Fibroblast of villous mesenchyme (primary cell): ENCODE measurements around the gene PCDH9. TPM values are rescaled to one million over a fixed set of nuclear protein-coding genes. Genes with fewer than 3 reads are reported as not detected.

Experiments used
- DNase-seq: peaks from one replicate; pipeline ENCODE4 v3.0.0-alpha.2; 2010; ENCODE audit warnings: low read depth
- H3K4me3 ChIP-seq: 2 replicates; pipeline ENCODE4 v1.5.1; 2011; ENCODE audit warnings: low read depth, mild to moderate bottlenecking, low read length
- CTCF ChIP-seq: IDR thresholded peaks from 2 replicates; pipeline ENCODE4 v1.5.1; 2012; ENCODE audit warnings: low read depth, mild to moderate bottlenecking, low read length; ENCODE audit not compliant: insufficient read depth
- total RNA-seq: library from RNA; depleted of rRNA; stranded (reverse); fragments of >200 nt; gene quantifications from 2 replicates; pipeline ENCODE4 v1.2.3, GENCODE V29; 2012

The PCDH9 gene
- total RNA-seq, 1 donor = 9.9 TPM

GRCh38 chr13:67140006-67140405, 90.1 kb downstream of the PCDH9 start:
- no peak overlapping the region for H3K4me3 ChIP-seq
- TF ChIP-seq CTCF = no peak
- DNase-seq = no peak

GRCh38 chr13:67139551-67139950, 90.6 kb downstream of the PCDH9 start:
- DNase-seq = no peak
- H3K4me3 ChIP-seq = no peak overlapping the region
- TF ChIP-seq CTCF = no peak

- TF ChIP-seq CTCF = no peak
- DNase-seq = no peak
- no peak overlapping the region for H3K4me3 ChIP-seq
Observed at GRCh38 chr13:67138970-67139369, 91.2 kb downstream of the PCDH9 start.

DNA sequence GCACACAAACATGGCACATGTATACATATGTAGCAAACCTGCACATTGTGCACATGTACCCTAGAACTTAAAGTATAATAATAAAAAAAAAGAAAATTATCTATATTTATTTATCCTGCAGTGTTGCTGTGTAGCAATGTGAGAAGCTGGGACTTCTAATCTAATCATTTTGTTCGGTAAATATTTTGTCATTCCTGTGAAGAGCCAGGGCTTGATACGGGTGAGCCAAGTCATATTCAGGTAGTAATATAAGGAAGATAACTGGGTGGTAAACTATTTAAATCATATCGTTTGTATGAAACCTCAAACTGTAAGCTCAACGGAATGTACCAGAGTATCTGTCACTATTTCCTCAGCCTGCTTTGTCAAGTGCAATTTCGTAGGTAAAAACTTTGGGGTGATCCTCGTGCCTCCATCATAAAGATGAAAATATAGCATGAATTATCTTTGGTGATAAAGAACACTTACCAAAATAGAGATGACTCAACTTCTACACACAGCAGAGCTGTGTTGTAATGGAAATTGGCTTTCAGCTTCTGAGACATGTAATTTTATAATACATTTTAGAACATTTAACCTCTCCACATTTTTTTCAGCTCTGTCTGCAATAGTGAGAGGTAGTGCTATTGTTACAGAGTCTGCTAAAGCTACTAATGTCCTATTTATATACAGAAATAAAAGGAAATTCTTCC, 92.9 kb downstream of the PCDH9 start:
- no peak for DNase-seq

DNA sequence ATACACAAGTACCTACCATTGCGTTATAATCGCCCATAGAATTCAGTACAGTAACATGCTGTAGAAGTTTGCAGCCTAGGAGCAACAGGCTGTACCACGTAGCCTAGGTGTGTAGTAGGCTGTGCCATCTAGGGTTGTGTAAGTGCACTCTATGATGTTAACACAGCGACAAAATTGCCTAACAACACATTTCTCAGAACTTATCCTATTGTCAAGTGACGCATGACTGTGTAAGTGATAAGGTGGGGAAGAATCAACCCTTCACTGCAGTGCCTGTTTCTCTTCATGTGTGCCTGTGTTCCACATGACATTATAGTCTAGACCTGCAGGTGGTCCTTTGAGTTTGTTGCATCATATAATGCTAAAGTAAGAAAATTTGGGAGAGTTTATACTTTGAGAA, 94.0 kb downstream of the PCDH9 start:
- no peak for DNase-seq
- TF ChIP-seq CTCF = no peak
- H3K4me3 ChIP-seq = no peak overlapping the region

More for the DNA sequence above, 92.9 kb downstream of the PCDH9 start:
- no peak overlapping the region for H3K4me3 ChIP-seq
- TF ChIP-seq CTCF = no peak

DNA sequence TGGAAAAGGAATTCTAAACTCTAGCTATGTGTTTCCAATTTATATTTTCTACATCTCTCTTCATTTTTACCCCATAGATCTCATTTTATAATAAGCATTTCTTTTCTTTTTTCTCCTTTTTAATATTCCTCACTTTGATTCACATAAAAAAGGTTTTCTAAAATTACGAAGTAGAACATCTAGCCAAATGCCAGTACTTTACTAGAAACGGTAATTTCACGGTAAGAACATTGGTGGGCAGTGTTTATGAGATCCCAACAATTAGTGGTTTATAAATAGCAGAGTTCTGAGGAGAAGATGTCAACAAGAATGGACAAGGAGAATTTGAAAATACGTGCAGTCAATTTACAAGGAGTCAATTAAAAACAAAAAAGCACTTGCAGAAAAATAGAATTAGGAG, 94.8 kb downstream of the PCDH9 start:
- no peak for TF ChIP-seq CTCF
- no peak overlapping the region for H3K4me3 ChIP-seq
- DNase-seq = no peak

GRCh38 chr13:67134417-67135129, 95.6 kb downstream of the PCDH9 start:
- H3K4me3 ChIP-seq = peak overlapping the region; percentile 10
- no peak for TF ChIP-seq CTCF
- no peak for DNase-seq
